Fibroblast of lung (primary cell): ENCODE results near the gene NT5C3A. TPM values are rescaled to one million over a fixed set of nuclear protein-coding genes. Genes with fewer than 3 reads are reported as not detected.

Source experiments
- DNase-seq, 2 donors: peaks; one replicate each; pipeline versions ENCODE4 v3.0.0 to v3.0.0-alpha.2; 2010; ENCODE audit warnings: low read depth in 2 of 2
- H2AFZ ChIP-seq: 2 replicates; pipeline ENCODE4 v1.5.1; 2012; ENCODE audit warnings: low read length, control low read depth, inconsistent platforms
- H3K27ac ChIP-seq: 2 replicates; pipeline ENCODE4 v1.5.1; 2011; ENCODE audit warnings: low read length, control low read depth; ENCODE audit not compliant: insufficient read depth
- H3K27me3 ChIP-seq: 2 replicates; pipeline ENCODE4 v1.5.1; 2011; ENCODE audit warnings: mild to moderate bottlenecking, low read length; ENCODE audit not compliant: control insufficient read depth, insufficient read depth
- H3K36me3 ChIP-seq: 2 replicates; pipeline ENCODE4 v1.5.1; 2011; ENCODE audit warnings: low read length; ENCODE audit not compliant: control insufficient read depth, insufficient read depth
- H3K4me1 ChIP-seq: 2 replicates; pipeline ENCODE4 v1.5.1; 2011; ENCODE audit warnings: low read length; ENCODE audit not compliant: control insufficient read depth, insufficient read depth; ENCODE audit errors: extremely low read depth
- H3K4me2 ChIP-seq: 2 replicates; pipeline ENCODE4 v1.5.1; 2011; ENCODE audit warnings: low read length, control low read depth; ENCODE audit not compliant: insufficient read depth; ENCODE audit errors: extremely low read depth
- H3K4me3 ChIP-seq, 4 experiments: fragments of 200-600 bp in 1 of 4; sonication (generic) in 1 of 4; replicated peaks in 1 of 4; 2 replicates each; pipeline ENCODE4 v1.5.1; 2011 to 2016; ENCODE audit warnings: low read length in 4 of 4, low read depth in 3 of 4, mild to moderate bottlenecking in 3 of 4, control low read depth in 2 of 4, inconsistent platforms in 1 of 4, mixed read lengths in 1 of 4; ENCODE audit not compliant: insufficient read depth in 1 of 4; ENCODE audit errors: control extremely low read depth in 1 of 4
- H3K79me2 ChIP-seq: 2 replicates; pipeline ENCODE4 v1.5.1; 2012; ENCODE audit warnings: mild to moderate bottlenecking, low read length, inconsistent platforms; ENCODE audit not compliant: control insufficient read depth, insufficient read depth
- H3K9ac ChIP-seq: 2 replicates; pipeline ENCODE4 v1.5.1; 2011; ENCODE audit warnings: mild to moderate bottlenecking, low read length, control low read depth; ENCODE audit not compliant: insufficient read depth
- H3K9me3 ChIP-seq: 2 replicates; pipeline ENCODE4 v1.5.1; 2012; ENCODE audit warnings: low read depth, low read length; ENCODE audit not compliant: control insufficient read depth, insufficient read depth
- H4K20me1 ChIP-seq: 2 replicates; pipeline ENCODE4 v1.5.1; 2011; ENCODE audit warnings: low read length; ENCODE audit not compliant: control insufficient read depth, insufficient read depth; ENCODE audit errors: extremely low read depth
- CTCF ChIP-seq, 2 donors: IDR thresholded peaks in 1 of 2; conservative IDR thresholded peaks in 1 of 2; 1 replicate in 1 of 2; 2 replicates in 1 of 2; pipeline ENCODE4 v1.5.1; 2011 to 2012; ENCODE audit warnings: low read length in 2 of 2, control low read depth in 1 of 2, inconsistent platforms in 1 of 2, low read depth in 1 of 2, mild to moderate bottlenecking in 1 of 2
- EZH2 ChIP-seq: IDR thresholded peaks from 2 replicates; pipeline ENCODE4 v1.5.1; 2012; ENCODE audit warnings: low read length, control low read depth, mild to moderate bottlenecking; ENCODE audit errors: missing control alignments
- polyA plus RNA-seq, 2 donors: library from polyadenylated mRNA; depleted of rRNA in 1 of 2; stranded (reverse) in 1 of 2; unstranded in 1 of 2; fragments of >200 nt; gene quantifications; 2 replicates each; pipeline ENCODE4 v1.2.1, GENCODE V29; 2011 to 2012; ENCODE audit warnings: missing spikeins in 1 of 2
- total RNA-seq: library from RNA; depleted of rRNA; stranded (reverse); fragments of >200 nt; gene quantifications from 2 replicates; pipeline ENCODE4 v1.2.1, GENCODE V29; 2014

Gene NT5C3A
- total and polyA plus RNA-seq, 2 donors (not counting 1 experiment from before 2014, with no cell fraction given), result 17.2 to 25.3 TPM

- no peak overlapping the region for H3K4me2 ChIP-seq
- H3K9me3 ChIP-seq, result no peaks in the 10 kb centered on the region
- no peak overlapping the region for H3K4me3 ChIP-seq
- H3K27me3 ChIP-seq, result no peaks in the 10 kb centered on the region
- H3K27ac ChIP-seq, result no peak overlapping the region
- peaks cover 75% of the 10 kb centered on the region for H3K79me2 ChIP-seq
- H4K20me1 ChIP-seq, result no peaks in the 10 kb centered on the region
- H3K9ac ChIP-seq, result no peak overlapping the region
- no peak overlapping the region for H2AFZ ChIP-seq
- no peak for TF ChIP-seq CTCF (conservative IDR thresholded peaks at IDR 0.05 in 1 of 2, IDR thresholded peaks at IDR 0.05 in 1 of 2; ENCODE audit: low read depth in 1 of 2, low read length in 2 of 2)
- no peak for TF ChIP-seq EZH2
- DNase-seq, result no peak
- H3K4me1 ChIP-seq, result no peaks in the 10 kb centered on the region
- no peaks in the 10 kb centered on the region for H3K36me3 ChIP-seq
Measured at GRCh38 chr7:33053721-33054120, 8.9 kb downstream of the NT5C3A start.

- Histone ChIP-seq H3K9me3 (no peaks in the 10 kb centered on the region), H3K4me1 (no peaks in the 10 kb centered on the region), H3K79me2 (peaks cover 67% of the 10 kb centered on the region), H2AFZ (no peak overlapping the region), H3K9ac (no peak overlapping the region), H4K20me1 (no peaks in the 10 kb centered on the region), H3K36me3 (no peaks in the 10 kb centered on the region), H3K4me2 (no peak overlapping the region), H3K4me3 (no peak overlapping the region), H3K27ac (no peak overlapping the region), H3K27me3 (no peaks in the 10 kb centered on the region)
- TF ChIP-seq CTCF (conservative IDR thresholded peaks at IDR 0.05 in 1 of 2, IDR thresholded peaks at IDR 0.05 in 1 of 2; ENCODE audit: low read depth in 1 of 2, low read length in 2 of 2), result peak; percentile 56 to 64
- TF ChIP-seq EZH2, result no peak
- DNase-seq, result peak; percentile 41 to 73
Measured at GRCh38 chr7:33050535-33051318, 11.8 kb downstream of the NT5C3A start.

- Histone ChIP-seq H3K27ac (no peak overlapping the region), H4K20me1 (no peaks in the 10 kb centered on the region)
Measured at GRCh38 chr7:33048704-33049103, 13.9 kb downstream of the NT5C3A start.

More at GRCh38 chr7:33048704-33049103, 13.9 kb downstream of the NT5C3A start:
- H3K4me1 ChIP-seq, result no peaks in the 10 kb centered on the region
- H3K4me3 ChIP-seq, result no peak overlapping the region
- TF ChIP-seq CTCF (conservative IDR thresholded peaks at IDR 0.05 in 1 of 2, IDR thresholded peaks at IDR 0.05 in 1 of 2; ENCODE audit: low read depth in 1 of 2, low read length in 2 of 2) (no peak), EZH2 (no peak)
- H3K36me3 ChIP-seq, result no peaks in the 10 kb centered on the region
- no peak for DNase-seq
- no peaks in the 10 kb centered on the region for H3K27me3 ChIP-seq
- no peak overlapping the region for H3K9ac ChIP-seq
- no peak overlapping the region for H3K4me2 ChIP-seq
- H3K79me2 ChIP-seq, result peaks cover 54% of the 10 kb centered on the region
- H2AFZ ChIP-seq, result no peak overlapping the region
- H3K9me3 ChIP-seq, result no peaks in the 10 kb centered on the region
